Panc1 (cell line): ENCODE measurements around the gene PVALB. TPM values are rescaled to one million over a fixed set of nuclear protein-coding genes. Genes with fewer than 3 reads are reported as not detected.
A peak's percentile ranks its signal among the peaks of the same experiment; 100 is the strongest.

ENCODE experiments used
- ATAC-seq: fragments of 200-7000 bp; cut with Tn5 transposase; 2 replicates; pipeline ENCODE4 v1.9.1; 2020; ENCODE audit warnings: mild to moderate bottlenecking, moderate library complexity
- BruUV-seq: library from RNA; stranded (reverse); fragments of 400-500 nt; replicated peaks from 2 replicates; lab custom pipeline; 2021; lab: Mats Ljungman, UMichigan
- CTCF ChIA-PET: fragments of 300-600 bp; sonication (Branson Sonifier 250); formaldehyde crosslinking; loops from one replicate; lab custom pipeline; 2022; ENCODE audit warnings: antibody characterized with exemption; lab: Charles Lee
- POLR2A ChIA-PET: fragments of 300-600 bp; sonication (Branson Sonifier 250); formaldehyde crosslinking; loops from one replicate; lab custom pipeline; 2022; ENCODE audit warnings: antibody characterized with exemption; lab: Charles Lee
- DNase-seq: peaks from one replicate; pipeline ENCODE4 v3.0.0-alpha.2; 2010; ENCODE audit warnings: low read depth, low spot score
- H3K27ac ChIP-seq: 2 replicates; pipeline ENCODE4 v1.5.1; 2011; ENCODE audit warnings: mild to moderate bottlenecking, low read length, inconsistent platforms
- H3K27me3 ChIP-seq: fragments of 200-500 bp; sonication (Bioruptor generic); 2 replicates; pipeline ENCODE4 v1.6.0; 2014; ENCODE audit warnings: low read length, inconsistent platforms; ENCODE audit not compliant: control insufficient read depth, insufficient read depth
- H3K36me3 ChIP-seq: fragments of 200-500 bp; sonication (Bioruptor generic); 2 replicates; pipeline ENCODE4 v1.5.1; 2014; ENCODE audit warnings: inconsistent platforms, mild to moderate bottlenecking, low read length, moderate library complexity; ENCODE audit not compliant: control insufficient read depth, insufficient read depth
- H3K4me1 ChIP-seq: 2 replicates; pipeline ENCODE4 v1.5.1; 2011; ENCODE audit warnings: inconsistent platforms, mild to moderate bottlenecking, low read length, moderate library complexity; ENCODE audit not compliant: control insufficient read depth, insufficient read depth
- H3K4me3 ChIP-seq, 2 experiments: 2 replicates each; pipeline ENCODE4 v1.5.1; 2011 to 2012; ENCODE audit warnings: low read depth in 2 of 2, low read length in 2 of 2, mild to moderate bottlenecking in 2 of 2, inconsistent platforms in 1 of 2, moderate library complexity in 1 of 2
- H3K9me3 ChIP-seq: fragments of 200-500 bp; sonication (Bioruptor generic); 2 replicates; pipeline ENCODE4 v1.5.1; 2014; ENCODE audit warnings: low read depth, mild to moderate bottlenecking, inconsistent platforms, low read length, moderate library complexity; ENCODE audit not compliant: control insufficient read depth, insufficient read depth
- CTCF ChIP-seq: fragments of 450-650 bp; IDR thresholded peaks from 2 replicates; pipeline ENCODE4 v1.5.1; 2017; ENCODE audit warnings: mild to moderate bottlenecking
- POLR2AphosphoS5 ChIP-seq: IDR thresholded peaks from 2 replicates; pipeline ENCODE4 v1.6.1; 2012; ENCODE audit warnings: mild to moderate bottlenecking, low read depth, low read length, moderate library complexity
- REST ChIP-seq, 2 experiments: IDR thresholded peaks; 2 replicates each; pipeline ENCODE4 v1.6.1; 2011 to 2012; ENCODE audit warnings: low read depth in 2 of 2, control low read depth in 1 of 2, low read length in 1 of 2, mild to moderate bottlenecking in 1 of 2, moderate library complexity in 1 of 2; ENCODE audit not compliant: insufficient read depth in 1 of 2
- SIN3A ChIP-seq: IDR thresholded peaks from 2 replicates; pipeline ENCODE4 v1.6.1; 2012; ENCODE audit warnings: low read depth, mild to moderate bottlenecking, low read length, moderate library complexity, borderline replicate concordance; ENCODE audit not compliant: insufficient read depth
- TCF7L2 ChIP-seq: IDR thresholded peaks from 2 replicates; pipeline ENCODE4 v1.6.1; 2011; ENCODE audit warnings: mild to moderate bottlenecking, low read depth, low read length, inconsistent platforms
- in situ Hi-C: cut with HindIII; loops from 2 replicates; pipeline ENCODE4 v1.10.0; 2016; ENCODE audit warnings: low sequenced_read_pairs, low pct_unique_long_range_greater_than_20kb
- intact Hi-C: fragments of 100-400 bp; cut with micrococcal nuclease; formaldehyde crosslinking; loops from one replicate; pipeline ENCODE4 v1.10.0; 2022; ENCODE audit not compliant: unreplicated experiment
- total RNA-seq: library from RNA; stranded (reverse); gene quantifications from one replicate; pipeline ENCODE4 v1.2.1, GENCODE V29; 2021; ENCODE audit not compliant: unreplicated experiment

The PVALB gene
- total RNA-seq, 1 experiment from 2014 or later = not detected

GRCh38 chr22:36775586-36775963 is 41.3 kb downstream of the PVALB start:
- H3K4me3 ChIP-seq = peak overlapping the region; percentile 74 to 76
- intact Hi-C loops = loop anchor here (2.0 kb wide), 1 partner anchor 229 kb away; no protein-coding TSS in a partner anchor
- in situ Hi-C loops = no loop called here
- peaks cover 13% of the 10 kb centered on the region for H3K4me1 ChIP-seq
- H3K27ac ChIP-seq = peak overlapping the region; percentile 83
- no peak for TF ChIP-seq REST (IDR thresholded peaks at IDR 0.05; ENCODE audit: insufficient read depth in 1 of 2, low read depth in 2 of 2, low read length in 1 of 2)
- no peak for TF ChIP-seq CTCF
- no peak for TF ChIP-seq SIN3A
- TF ChIP-seq POLR2AphosphoS5 = no peak
- no peak for TF ChIP-seq TCF7L2
- H3K9me3 ChIP-seq = no peaks in the 10 kb centered on the region
- no peaks in the 10 kb centered on the region for H3K36me3 ChIP-seq
- BruUV-seq = no TSS peak
- no peak for DNase-seq
- no peaks in the 10 kb centered on the region for H3K27me3 ChIP-seq
- ATAC-seq = peak; percentile 11
- ChIA-PET POLR2A (interaction anchor here (0.7 kb wide), 1 partner anchor 1426 kb away, joined by 4 read pairs; the partner anchor contains the start of gene MAFF), CTCF (interaction anchor here (1.1 kb wide), 1 partner anchor 245 kb away, joined by 9 read pairs; no protein-coding TSS in a partner anchor)

GRCh38 chr22:36773935-36774334 is 42.9 kb downstream of the PVALB start:
- POLR2A ChIA-PET = interaction anchor here (1.1 kb wide), 1 partner anchor 230 kb away, joined by 3 read pairs; no protein-coding TSS in a partner anchor
- no TSS peak for BruUV-seq
- in situ Hi-C loops (no loop called here), intact Hi-C loops (loop anchor here (2.0 kb wide), 1 partner anchor 227 kb away; no protein-coding TSS in a partner anchor)
- CTCF ChIA-PET = interaction anchor here (0.6 to 1.6 kb wide), 2 partner anchors 227 to 229 kb away, joined by 3 to 8 read pairs; no protein-coding TSS in a partner anchor
- Histone ChIP-seq H3K4me3 (no peak overlapping the region), H3K27ac (no peak overlapping the region), H3K9me3 (no peaks in the 10 kb centered on the region), H3K27me3 (no peaks in the 10 kb centered on the region), H3K4me1 (peaks cover 13% of the 10 kb centered on the region), H3K36me3 (no peaks in the 10 kb centered on the region)
- ATAC-seq (no peak), DNase-seq (no peak)
- no peak for TF ChIP-seq SIN3A
- no peak for TF ChIP-seq TCF7L2
- no peak for TF ChIP-seq REST (IDR thresholded peaks at IDR 0.05; ENCODE audit: insufficient read depth in 1 of 2, low read depth in 2 of 2, low read length in 1 of 2)
- 0 out of 2 replicates have a peak, but pooled peaks have one; percentile 16 for TF ChIP-seq CTCF
- no peak for TF ChIP-seq POLR2AphosphoS5
